Astrocyte of the spinal cord (primary cell): Measurements from ENCODE around the gene WFIKKN2.
"Not testable (repeated sequence)": the region's sequence is repeated elsewhere in the genome, so short reads cannot be mapped to it uniquely, and the experiment has no call there.

Experiments used
- DNase-seq: peaks from one replicate; pipeline ENCODE4 v3.0.0; 2011; ENCODE audit warnings: low read depth, low spot score
- H3K4me3 ChIP-seq: 2 replicates; pipeline ENCODE4 v1.5.1; 2011; ENCODE audit warnings: low read depth, mild to moderate bottlenecking, low read length, moderate library complexity
- CTCF ChIP-seq: IDR thresholded peaks from 2 replicates; pipeline ENCODE4 v1.5.1; 2012; ENCODE audit warnings: low read depth, mild to moderate bottlenecking, low read length, inconsistent platforms
- in situ Hi-C: cut with HindIII; loops from 2 replicates; pipeline ENCODE4 v1.10.0; 2017; ENCODE audit warnings: low sequenced_read_pairs

Gene WFIKKN2

GRCh38 chr17:50850640-50851039, 15.3 kb downstream of the WFIKKN2 start:
- no peak overlapping the region for H3K4me3 ChIP-seq
- DNase-seq = no peak
- TF ChIP-seq CTCF = no peak
- in situ Hi-C loops = no loop called here

- no peak for TF ChIP-seq CTCF
- H3K4me3 ChIP-seq = no peak overlapping the region
- in situ Hi-C loops = no loop called here
- DNase-seq = no peak
Observed at GRCh38 chr17:50853015-50853615, 17.7 kb downstream of the WFIKKN2 start.

GRCh38 chr17:50853781-50854180, 18.4 kb downstream of the WFIKKN2 start:
- no peak for TF ChIP-seq CTCF
- DNase-seq = no peak
- H3K4me3 ChIP-seq = no peak overlapping the region
- in situ Hi-C loops = no loop called here

- no peak for DNase-seq
- TF ChIP-seq CTCF = no peak
- in situ Hi-C loops = no loop called here
- H3K4me3 ChIP-seq = no peak overlapping the region
Observed at GRCh38 chr17:50855708-50856330, 20.4 kb downstream of the WFIKKN2 start.

GRCh38 chr17:50856431-50856830, 21.0 kb downstream of the WFIKKN2 start:
- in situ Hi-C loops = no loop called here
- TF ChIP-seq CTCF = no peak
- DNase-seq = no peak
- H3K4me3 ChIP-seq = no peak overlapping the region

- no peak for DNase-seq
- in situ Hi-C loops = no loop called here
- TF ChIP-seq CTCF = no peak
- H3K4me3 ChIP-seq = no peak overlapping the region
Observed at GRCh38 chr17:50858486-50859225, 23.3 kb downstream of the WFIKKN2 start.

- in situ Hi-C loops, H3K4me3 ChIP-seq: not testable (repeated sequence)
Observed at GRCh38 chr17:50859727-50860126, 24.3 kb downstream of the WFIKKN2 start.

More at GRCh38 chr17:50859727-50860126, 24.3 kb downstream of the WFIKKN2 start:
- DNase-seq = not testable (repeated sequence)
